Uterus (tissue), 4 donors: ENCODE measurements around the gene PTPRM. TPM values are rescaled to one million over a fixed set of nuclear protein-coding genes. Genes with fewer than 3 reads are reported as not detected.

Source experiments
- DNase-seq, 2 donors: peaks; one replicate each; pipeline ENCODE4 v3.0.0-alpha.2; 2019 to 2020
- H3K27ac ChIP-seq, 2 donors: fragments of 200-600 bp; sonication (generic); 1 replicate in 1 of 2; 2 replicates in 1 of 2; pipeline ENCODE4 v1.5.1; 2016 to 2018
- H3K27me3 ChIP-seq, 2 donors: fragments of 200-600 bp; sonication (generic); one replicate each; pipeline ENCODE4 v1.5.1; 2018 to 2019; ENCODE audit warnings: control low read depth in 1 of 2
- H3K36me3 ChIP-seq, 2 donors: fragments of 200-600 bp; sonication (generic); one replicate each; pipeline ENCODE4 v1.5.1; 2019; ENCODE audit warnings: control low read depth in 1 of 2
- H3K4me1 ChIP-seq, 2 donors: fragments of 200-600 bp; sonication (generic); one replicate each; pipeline ENCODE4 v1.5.1; 2018 to 2019; ENCODE audit warnings: control low read depth in 1 of 2
- H3K4me3 ChIP-seq, 2 donors: fragments of 200-600 bp; sonication (generic); 1 replicate in 1 of 2; 2 replicates in 1 of 2; pipeline ENCODE4 v1.5.1; 2018 to 2019; ENCODE audit warnings: mild to moderate bottlenecking in 1 of 2
- H3K9me3 ChIP-seq, 2 donors: fragments of 200-600 bp; sonication (generic); one replicate each; pipeline ENCODE4 v1.5.1; 2019; ENCODE audit warnings: control low read depth in 1 of 2
- POLR2A ChIP-seq, 2 donors: fragments of 450-650 bp; IDR thresholded peaks; one replicate each; pipeline ENCODE4 v1.6.1; 2016; ENCODE audit warnings: antibody characterized with exemption in 2 of 2, mild to moderate bottlenecking in 1 of 2, moderate library complexity in 1 of 2
- intact Hi-C: fragments of 100-400 bp; cut with DNase I; formaldehyde crosslinking; loops from one replicate; pipeline ENCODE4 v1.15.1; 2023; ENCODE audit warnings: low total_unique reads
- total RNA-seq, 4 donors: library from RNA; depleted of rRNA in 3 of 4; stranded (reverse); fragments of >200 nt in 3 of 4; gene quantifications; one replicate each; pipeline versions ENCODE4 v1.1.0 to v1.2.4, GENCODE V29; 2014 to 2023
- TF ChIP-seq, protein P1 (sequence below), 4 experiments: fragments of 200-600 bp in 2 of 4; fragments of 450-650 bp in 2 of 4; sonication (generic) in 2 of 4; IDR thresholded peaks; one replicate each; pipeline ENCODE4 v1.5.1; 2016 to 2019; ENCODE audit warnings: antibody characterized with exemption in 4 of 4, mild to moderate bottlenecking in 2 of 4, moderate library complexity in 1 of 4
- donor health status: DM: yes; HTN: yes; CAD: no.

PTPRM gene
- total RNA-seq, 4 donors from 2014 or later: 62.0 to 127 (median 85.7) TPM

GRCh38 chr18:7766346-7766745, 199.2 kb downstream of the PTPRM start:
- DNase-seq: no peak
- Histone ChIP-seq H3K36me3 (no peaks in the 10 kb centered on the region), H3K4me3 (no peak overlapping the region), H3K4me1 (peaks cover 0 to 1% of the 10 kb centered on the region in 2 donors), H3K27me3 (no peaks in the 10 kb centered on the region), H3K27ac (no peak overlapping the region), H3K9me3 (no peaks in the 10 kb centered on the region)
- TF ChIP-seq, protein P1, sequence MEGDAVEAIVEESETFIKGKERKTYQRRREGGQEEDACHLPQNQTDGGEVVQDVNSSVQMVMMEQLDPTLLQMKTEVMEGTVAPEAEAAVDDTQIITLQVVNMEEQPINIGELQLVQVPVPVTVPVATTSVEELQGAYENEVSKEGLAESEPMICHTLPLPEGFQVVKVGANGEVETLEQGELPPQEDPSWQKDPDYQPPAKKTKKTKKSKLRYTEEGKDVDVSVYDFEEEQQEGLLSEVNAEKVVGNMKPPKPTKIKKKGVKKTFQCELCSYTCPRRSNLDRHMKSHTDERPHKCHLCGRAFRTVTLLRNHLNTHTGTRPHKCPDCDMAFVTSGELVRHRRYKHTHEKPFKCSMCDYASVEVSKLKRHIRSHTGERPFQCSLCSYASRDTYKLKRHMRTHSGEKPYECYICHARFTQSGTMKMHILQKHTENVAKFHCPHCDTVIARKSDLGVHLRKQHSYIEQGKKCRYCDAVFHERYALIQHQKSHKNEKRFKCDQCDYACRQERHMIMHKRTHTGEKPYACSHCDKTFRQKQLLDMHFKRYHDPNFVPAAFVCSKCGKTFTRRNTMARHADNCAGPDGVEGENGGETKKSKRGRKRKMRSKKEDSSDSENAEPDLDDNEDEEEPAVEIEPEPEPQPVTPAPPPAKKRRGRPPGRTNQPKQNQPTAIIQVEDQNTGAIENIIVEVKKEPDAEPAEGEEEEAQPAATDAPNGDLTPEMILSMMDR (IDR thresholded peaks at IDR 0.05): no peak
- TF ChIP-seq POLR2A (IDR thresholded peaks at IDR 0.05): no peak
- intact Hi-C loops: no loop called here

DNA sequence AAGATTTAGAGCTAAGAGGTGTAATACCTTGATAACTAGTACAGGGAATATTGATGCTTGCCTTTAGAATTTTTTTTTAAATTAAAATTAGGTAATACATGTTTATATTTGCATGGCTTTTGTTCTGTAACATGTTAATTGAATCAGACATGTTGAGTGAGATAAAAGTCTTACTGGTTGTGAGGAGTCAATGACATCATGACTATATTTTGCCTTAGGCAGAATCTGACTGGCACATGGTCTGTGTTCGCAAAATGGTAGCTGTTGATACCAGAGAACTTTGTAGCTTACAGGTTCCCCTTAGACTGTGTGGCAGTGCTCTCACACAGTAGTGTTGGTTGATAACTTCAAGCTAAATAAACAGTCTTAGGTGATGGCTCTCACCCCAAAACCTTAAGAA, 199.7 kb downstream of the PTPRM start:
- H3K36me3 ChIP-seq: no peaks in the 10 kb centered on the region
- intact Hi-C loops: no loop called here
- no peaks in the 10 kb centered on the region for H3K27me3 ChIP-seq
- H3K9me3 ChIP-seq: no peaks in the 10 kb centered on the region
- no peak overlapping the region for H3K27ac ChIP-seq
- H3K4me1 ChIP-seq: no peaks in the 10 kb centered on the region
- H3K4me3 ChIP-seq: no peak overlapping the region
- DNase-seq: no peak
- TF ChIP-seq POLR2A (IDR thresholded peaks at IDR 0.05): no peak
- TF ChIP-seq, protein P1 (IDR thresholded peaks at IDR 0.05): no peak

DNA sequence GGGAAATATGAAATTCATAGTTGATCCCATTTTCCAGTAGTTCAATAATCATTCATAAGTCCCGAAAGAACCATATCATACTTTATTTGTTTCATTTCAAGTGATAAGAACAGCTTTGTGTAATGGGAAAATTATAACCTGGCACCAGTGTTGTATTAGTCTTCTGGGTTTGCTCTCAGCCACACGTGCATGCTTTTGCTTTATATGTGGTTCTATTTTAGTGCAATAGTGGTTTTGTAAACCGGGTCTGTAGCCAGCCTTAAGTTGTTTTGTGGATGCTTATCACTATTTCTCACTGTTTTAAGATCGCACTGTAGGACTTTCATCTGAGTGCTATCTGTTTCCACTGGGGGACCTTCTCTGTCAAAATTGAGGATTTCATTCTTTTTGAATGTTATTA, 203.8 kb downstream of the PTPRM start:
- Histone ChIP-seq H3K36me3 (no peaks in the 10 kb centered on the region), H3K4me1 (no peaks in the 10 kb centered on the region), H3K4me3 (no peak overlapping the region), H3K9me3 (no peaks in the 10 kb centered on the region), H3K27ac (no peak overlapping the region), H3K27me3 (no peaks in the 10 kb centered on the region)
- no peak for DNase-seq
- intact Hi-C loops: no loop called here
- no peak for TF ChIP-seq POLR2A (IDR thresholded peaks at IDR 0.05)
- TF ChIP-seq, protein P1 (IDR thresholded peaks at IDR 0.05): no peak

- H3K4me1 ChIP-seq: no peaks in the 10 kb centered on the region
- TF ChIP-seq, protein P1 (IDR thresholded peaks at IDR 0.05): no peak
- no peak for TF ChIP-seq POLR2A (IDR thresholded peaks at IDR 0.05)
- no peaks in the 10 kb centered on the region for H3K9me3 ChIP-seq
- H3K27ac ChIP-seq: no peak overlapping the region
- intact Hi-C loops: no loop called here
- no peaks in the 10 kb centered on the region for H3K27me3 ChIP-seq
- no peak for DNase-seq
- no peak overlapping the region for H3K4me3 ChIP-seq
- no peaks in the 10 kb centered on the region for H3K36me3 ChIP-seq
Observed at GRCh38 chr18:7772510-7772888, 205.4 kb downstream of the PTPRM start.

- H3K4me1 ChIP-seq: no peaks in the 10 kb centered on the region
- no peak overlapping the region for H3K4me3 ChIP-seq
- H3K36me3 ChIP-seq: no peaks in the 10 kb centered on the region
- intact Hi-C loops: no loop called here
- DNase-seq: no peak
- H3K9me3 ChIP-seq: no peaks in the 10 kb centered on the region
- TF ChIP-seq POLR2A (IDR thresholded peaks at IDR 0.05): no peak
- TF ChIP-seq, protein P1 (IDR thresholded peaks at IDR 0.05): no peak
- H3K27ac ChIP-seq: no peak overlapping the region
- no peaks in the 10 kb centered on the region for H3K27me3 ChIP-seq
Observed at GRCh38 chr18:7772951-7773350, 205.8 kb downstream of the PTPRM start.
